Prostate gland (tissue), 2 donors: ENCODE data around the gene MBOAT7. TPM values are rescaled to one million over a fixed set of nuclear protein-coding genes. Genes with fewer than 3 reads are reported as not detected.

ENCODE experiments used
- DNase-seq: peaks from one replicate; pipeline ENCODE4 v3.0.0-alpha.2; 2019; ENCODE audit warnings: low spot score
- H3K27ac ChIP-seq, 2 donors: fragments of 200-600 bp; sonication (generic); 2 replicates each; pipeline ENCODE4 v1.5.1; 2017 to 2019
- H3K27me3 ChIP-seq: fragments of 200-600 bp; sonication (generic); replicated peaks from 2 replicates; pipeline ENCODE4 v1.5.1; 2019; ENCODE audit not compliant: insufficient read depth
- H3K36me3 ChIP-seq, 2 donors: fragments of 200-600 bp; sonication (generic); 1 replicate in 1 of 2; 2 replicates in 1 of 2; pipeline versions ENCODE4 v1.5.1 to v1.8.1; 2017 to 2019
- H3K4me1 ChIP-seq: fragments of 200-600 bp; sonication (generic); replicated peaks from 2 replicates; pipeline ENCODE4 v1.5.1; 2019
- H3K4me3 ChIP-seq, 2 donors: fragments of 200-600 bp; sonication (generic); 2 replicates each; pipeline ENCODE4 v1.5.1; 2017 to 2019
- H3K9me3 ChIP-seq: fragments of 200-600 bp; sonication (generic); 2 replicates; pipeline ENCODE4 v1.5.1; 2017
- CTCF ChIP-seq, 4 experiments: fragments of 200-600 bp in 2 of 4; fragments of 450-650 bp in 2 of 4; sonication (generic) in 2 of 4; IDR thresholded peaks; 1 replicate in 3 of 4; 2 replicates in 1 of 4; pipeline ENCODE4 v1.5.1; 2016 to 2019; ENCODE audit warnings: antibody characterized with exemption in 4 of 4, mild to moderate bottlenecking in 2 of 4, moderate library complexity in 2 of 4
- POLR2A ChIP-seq: fragments of 450-650 bp; IDR thresholded peaks from one replicate; pipeline ENCODE4 v1.6.1; 2016; ENCODE audit warnings: antibody characterized with exemption, mild to moderate bottlenecking
- POLR2AphosphoS5 ChIP-seq: sonication (generic); formaldehyde crosslinking; IDR thresholded peaks from one replicate; pipeline ENCODE4 v1.6.1; 2017; ENCODE audit warnings: antibody characterized with exemption
- whole genome bisulfite sequencing: methylation state at CpG from one replicate; pipeline ENCODE4 v1.1.5; 2018; 5-methylcytosine and 5-hydroxymethylcytosine counted together
- intact Hi-C: fragments of 100-400 bp; cut with DNase I; formaldehyde crosslinking; loops from one replicate; pipeline ENCODE4 v1.14.2; 2022
- total RNA-seq, 2 donors: library from RNA; depleted of rRNA; stranded (reverse); fragments of >200 nt; gene quantifications; one replicate each; pipeline ENCODE4 v1.1.0, GENCODE V29; 2016

The MBOAT7 gene
- total RNA-seq, 2 donors from 2014 or later: 91.7 to 430 TPM

GRCh38 chr19:54133312-54133956 is 55.9 kb downstream of the MBOAT7 start:
- DNase-seq: no peak
- Histone ChIP-seq H3K27me3 (no peaks in the 10 kb centered on the region), H3K4me3 (no peak overlapping the region), H3K36me3 (peaks cover 5 to 7% of the 10 kb centered on the region in 2 donors), H3K27ac (no peak overlapping the region), H3K4me1 (peaks cover 2% of the 10 kb centered on the region), H3K9me3 (no peaks in the 10 kb centered on the region)
- intact Hi-C loops: loop anchor here (10.0 kb wide), 1 partner anchor 269 kb away; the partner anchor contains the start of gene MYADM
- 75% methylated on average over 10 of the region's 10 CpGs for WGBS
- no peak for TF ChIP-seq POLR2A
- no peak for TF ChIP-seq POLR2AphosphoS5
- TF ChIP-seq CTCF (IDR thresholded peaks at IDR 0.05): no peak

- no peak for TF ChIP-seq POLR2A
- TF ChIP-seq CTCF (IDR thresholded peaks at IDR 0.05): no peak
- no peak for TF ChIP-seq POLR2AphosphoS5
- Histone ChIP-seq H3K4me1 (no peaks in the 10 kb centered on the region), H3K4me3 (no peak overlapping the region), H3K27ac (no peak overlapping the region), H3K36me3 (peaks cover 16 to 19% of the 10 kb centered on the region in 2 donors), H3K9me3 (no peaks in the 10 kb centered on the region), H3K27me3 (no peaks in the 10 kb centered on the region)
- WGBS: 96% methylated on average over 20 of the region's 20 CpGs
- DNase-seq: no peak
- intact Hi-C loops: no loop called here
These were observed 59.8 kb downstream of the MBOAT7 start for GRCh38 chr19:54129617-54129996.

- H3K36me3 ChIP-seq: peaks cover 18 to 21% of the 10 kb centered on the region in 2 donors
These were observed 60.4 kb downstream of the MBOAT7 start for GRCh38 chr19:54128796-54129616.

GRCh38 chr19:54128441-54128725 is 61.0 kb downstream of the MBOAT7 start:
- H3K27ac ChIP-seq: no peak overlapping the region
- H3K4me1 ChIP-seq: no peaks in the 10 kb centered on the region
- TF ChIP-seq POLR2AphosphoS5 (no peak), POLR2A (no peak), CTCF (IDR thresholded peaks at IDR 0.05) (no peak)
- intact Hi-C loops: no loop called here
- no peak overlapping the region for H3K4me3 ChIP-seq
- peaks cover 24 to 26% of the 10 kb centered on the region in 2 donors for H3K36me3 ChIP-seq
- WGBS: 92% methylated on average over 20 of the region's 20 CpGs
- no peaks in the 10 kb centered on the region for H3K9me3 ChIP-seq
- DNase-seq: no peak
- no peaks in the 10 kb centered on the region for H3K27me3 ChIP-seq

More at GRCh38 chr19:54128796-54129616, 60.4 kb downstream of the MBOAT7 start:
- DNase-seq: no peak
- TF ChIP-seq CTCF (IDR thresholded peaks at IDR 0.05) (no peak), POLR2A (no peak), POLR2AphosphoS5 (no peak)
- H3K27ac ChIP-seq: no peak overlapping the region
- no peaks in the 10 kb centered on the region for H3K4me1 ChIP-seq
- intact Hi-C loops: no loop called here
- no peak overlapping the region for H3K4me3 ChIP-seq
- WGBS: 94% methylated on average over 30 of the region's 41 CpGs
- H3K9me3 ChIP-seq: no peaks in the 10 kb centered on the region
- H3K27me3 ChIP-seq: no peaks in the 10 kb centered on the region
